D721Med (cell line): ENCODE data around the gene ELFN1.

Experiments used
- DNase-seq: peaks from one replicate; pipeline ENCODE4 v3.0.0; 2011; ENCODE audit warnings: low spot score; ENCODE audit not compliant: insufficient read length
- FAIRE-seq: peaks from 2 replicates; lab custom pipeline; 2011; peaks lifted over from hg19 to GRCh38; lab: Jason Lieb, UNC
- TF ChIP-seq, protein P1 (sequence below): IDR thresholded peaks from 2 replicates; pipeline ENCODE4 v1.5.1; 2012; ENCODE audit warnings: mild to moderate bottlenecking, control low read depth; ENCODE audit not compliant: insufficient read depth; ENCODE audit errors: missing control alignments

ELFN1 gene

DNA sequence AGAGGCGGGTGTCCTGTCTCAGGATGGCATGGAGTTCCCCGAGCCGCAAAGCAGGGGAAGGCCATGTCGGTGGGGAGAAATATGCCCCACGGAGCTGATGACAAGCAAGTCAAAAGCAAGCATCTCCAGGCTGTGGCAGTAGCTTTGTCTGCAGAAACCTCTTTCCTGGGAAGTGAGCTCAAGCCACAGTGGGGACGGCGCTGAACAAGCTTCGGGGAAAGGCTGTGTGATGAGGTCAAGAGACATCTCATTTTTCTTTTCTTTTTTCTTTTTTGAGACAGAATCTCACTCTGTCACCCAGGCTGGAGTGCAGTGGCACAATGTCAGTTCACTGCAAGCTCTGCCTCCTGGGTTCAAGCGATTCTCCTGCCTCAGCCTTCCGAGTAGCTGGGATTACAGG is 62.6 kb downstream of the ELFN1 start:
- no peak for DNase-seq
- FAIRE-seq, result no peak
- TF ChIP-seq, protein P1, sequence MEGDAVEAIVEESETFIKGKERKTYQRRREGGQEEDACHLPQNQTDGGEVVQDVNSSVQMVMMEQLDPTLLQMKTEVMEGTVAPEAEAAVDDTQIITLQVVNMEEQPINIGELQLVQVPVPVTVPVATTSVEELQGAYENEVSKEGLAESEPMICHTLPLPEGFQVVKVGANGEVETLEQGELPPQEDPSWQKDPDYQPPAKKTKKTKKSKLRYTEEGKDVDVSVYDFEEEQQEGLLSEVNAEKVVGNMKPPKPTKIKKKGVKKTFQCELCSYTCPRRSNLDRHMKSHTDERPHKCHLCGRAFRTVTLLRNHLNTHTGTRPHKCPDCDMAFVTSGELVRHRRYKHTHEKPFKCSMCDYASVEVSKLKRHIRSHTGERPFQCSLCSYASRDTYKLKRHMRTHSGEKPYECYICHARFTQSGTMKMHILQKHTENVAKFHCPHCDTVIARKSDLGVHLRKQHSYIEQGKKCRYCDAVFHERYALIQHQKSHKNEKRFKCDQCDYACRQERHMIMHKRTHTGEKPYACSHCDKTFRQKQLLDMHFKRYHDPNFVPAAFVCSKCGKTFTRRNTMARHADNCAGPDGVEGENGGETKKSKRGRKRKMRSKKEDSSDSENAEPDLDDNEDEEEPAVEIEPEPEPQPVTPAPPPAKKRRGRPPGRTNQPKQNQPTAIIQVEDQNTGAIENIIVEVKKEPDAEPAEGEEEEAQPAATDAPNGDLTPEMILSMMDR, result no peak

DNA sequence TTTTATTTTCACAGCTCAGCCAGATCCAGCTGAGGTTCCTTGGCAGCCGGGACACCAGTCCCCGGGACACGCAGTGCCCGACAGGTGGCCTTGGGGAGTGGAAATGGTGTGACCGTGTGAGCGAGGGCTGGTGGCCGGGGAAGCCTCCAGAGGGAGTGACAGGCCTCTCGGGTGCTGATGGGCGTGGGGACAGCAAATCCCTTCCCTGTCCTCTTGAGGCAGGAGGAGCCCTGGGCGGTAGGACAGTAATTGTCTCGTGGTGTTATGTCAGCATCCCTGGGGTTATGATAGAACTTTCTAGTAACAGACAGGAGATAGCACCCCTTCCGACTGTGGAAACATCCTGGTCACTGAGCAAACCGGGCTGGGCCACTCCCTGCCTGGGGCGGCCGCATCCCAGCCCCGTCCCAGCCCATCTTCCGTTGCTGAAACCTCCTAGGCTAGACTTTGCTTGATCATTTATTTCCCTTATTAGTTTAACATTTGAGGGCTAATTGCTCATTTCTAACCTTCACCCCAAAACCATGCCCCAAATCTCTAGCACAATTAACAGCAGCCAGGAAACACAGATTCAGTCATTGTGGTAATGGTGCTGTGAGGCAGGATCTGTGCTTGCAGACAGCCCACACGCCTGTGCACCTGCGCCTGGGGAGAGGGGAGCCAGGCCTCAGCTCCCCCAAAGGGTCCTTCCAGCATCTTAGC is 63.3 kb downstream of the ELFN1 start:
- FAIRE-seq (no peak), DNase-seq (no peak)
- TF ChIP-seq, protein P1, result no peak

DNA sequence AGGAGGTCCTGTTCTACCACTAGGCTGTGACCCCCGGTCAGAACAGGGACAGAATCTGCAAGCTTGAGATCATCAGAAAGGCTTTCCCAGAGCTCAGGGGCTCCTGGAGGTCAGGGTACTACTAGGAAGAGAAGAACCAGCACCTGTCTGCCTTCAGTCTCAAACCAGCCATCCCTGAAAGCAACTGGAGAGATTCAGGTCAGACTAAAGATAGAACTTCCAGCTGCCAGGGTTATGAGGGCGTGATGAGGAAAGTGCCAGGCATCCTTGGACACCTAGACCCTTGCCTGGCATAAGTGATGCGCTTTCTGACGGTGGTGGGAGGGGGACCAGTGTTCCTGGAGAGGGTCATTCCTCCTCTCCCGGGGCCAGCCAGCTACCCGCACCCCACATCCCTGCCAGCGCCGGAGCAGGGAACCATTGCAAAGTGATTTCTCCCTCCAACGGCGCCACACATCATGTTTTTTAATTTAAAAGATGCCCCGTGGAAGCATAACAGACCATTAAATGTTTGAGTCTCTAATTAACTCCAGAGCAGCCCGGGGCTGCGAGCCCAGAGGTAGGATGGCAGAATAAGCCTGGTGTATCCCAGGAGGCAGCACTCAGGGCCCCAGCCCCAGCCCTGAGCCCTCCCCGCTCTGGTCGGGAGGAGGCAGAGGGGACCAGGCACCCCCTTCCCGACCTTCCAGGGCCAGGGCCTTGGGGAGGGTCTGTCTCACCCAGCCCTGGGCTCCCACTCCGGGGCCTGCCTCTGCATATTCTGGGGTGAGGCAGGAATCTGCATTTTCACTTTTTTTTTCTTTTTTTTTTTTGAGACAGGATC is 64.0 kb downstream of the ELFN1 start:
- DNase-seq (no peak), FAIRE-seq (no peak)
- TF ChIP-seq, protein P1, result no peak

DNA sequence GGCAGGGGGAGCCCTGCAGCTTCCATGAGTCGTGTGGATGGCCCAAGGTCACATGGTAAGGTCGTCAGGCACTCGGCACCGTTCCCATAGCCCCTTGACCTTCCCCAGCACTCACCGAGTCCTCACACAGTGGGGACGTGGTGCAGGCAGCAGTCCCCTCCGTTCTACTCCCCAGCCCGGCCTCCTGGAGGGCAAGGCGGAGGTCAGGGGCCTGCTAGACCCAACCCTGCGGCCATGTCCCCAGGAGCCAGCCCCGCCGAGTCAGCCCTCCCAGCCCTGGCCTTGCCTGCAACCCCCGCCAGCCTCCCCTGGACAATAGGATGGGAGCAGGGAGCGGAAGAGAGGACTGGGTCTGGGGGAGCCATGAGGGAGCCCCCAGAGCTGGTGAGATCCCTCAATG is 65.2 kb downstream of the ELFN1 start:
- FAIRE-seq, result no peak
- DNase-seq, result no peak

DNA sequence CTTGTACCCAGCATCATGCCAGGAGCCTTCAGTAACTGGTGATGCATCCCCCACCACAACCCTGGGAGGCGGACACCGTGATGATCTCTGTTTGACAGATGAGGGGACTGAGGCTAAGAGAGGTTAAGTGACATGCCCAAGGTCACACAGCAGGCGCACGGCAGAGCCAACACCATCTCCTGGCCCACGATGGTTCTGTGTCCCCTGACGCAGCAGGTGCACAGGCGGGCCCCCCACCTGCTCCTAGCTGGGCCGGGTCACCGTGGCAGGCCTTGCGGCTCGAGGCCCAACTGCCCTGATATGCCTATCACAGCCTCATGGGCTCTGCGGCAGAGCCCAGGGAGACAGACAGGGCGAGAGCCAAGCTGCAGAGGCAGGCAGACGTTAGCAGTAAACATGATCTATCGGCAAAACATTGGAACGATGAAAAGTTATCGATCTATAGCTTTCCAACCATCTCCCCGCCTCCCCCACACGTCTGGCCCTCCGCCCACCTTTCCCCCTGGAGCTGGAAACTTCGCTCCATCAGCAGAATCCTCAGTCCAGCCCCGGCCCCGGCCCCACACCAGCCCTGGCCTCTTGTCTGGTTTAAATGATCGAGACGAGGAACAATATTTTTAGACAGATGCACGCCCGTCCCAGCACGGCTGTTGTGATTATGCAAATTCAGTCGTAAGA is 65.9 kb downstream of the ELFN1 start:
- DNase-seq, result no peak
- FAIRE-seq, result no peak
- TF ChIP-seq, protein P1, result no peak

More for the DNA sequence above, 65.2 kb downstream of the ELFN1 start:
- TF ChIP-seq, protein P1, result no peak

DNA sequence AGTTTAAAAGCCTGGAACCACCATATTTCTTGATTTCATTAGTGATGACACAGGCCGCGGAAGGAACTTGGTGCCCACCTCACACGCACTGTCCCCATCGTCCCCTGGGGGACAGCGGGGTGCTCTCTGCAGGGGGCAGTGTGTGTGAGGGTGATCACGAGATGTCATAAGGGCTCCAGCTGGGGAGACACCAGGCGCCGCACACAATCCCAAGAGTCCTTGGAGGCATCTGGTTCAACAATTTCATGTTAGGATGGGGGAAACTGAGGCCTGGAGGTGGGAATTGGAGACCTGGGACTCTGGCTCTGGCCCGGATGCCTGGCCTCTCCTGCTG is 66.4 kb downstream of the ELFN1 start:
- DNase-seq, result no peak
- no peak for FAIRE-seq
- TF ChIP-seq, protein P1, result no peak
